RWPE1 (cell line): ENCODE measurements around the gene NTN1.
"Not testable (repeated sequence)": the region's sequence is repeated elsewhere in the genome, so short reads cannot be mapped to it uniquely, and the experiment has no call there.

Experiments
- CTCF ChIA-PET: fragments of 350-600 bp; sonication (Branson Sonifier 250); formaldehyde crosslinking; extraction: SDS; loops from one replicate; lab custom pipeline; 2021; lab: Yijun Ruan, JAX
- POLR2A ChIA-PET: fragments of 400-600 bp; formaldehyde crosslinking; extraction: SDS; loops from one replicate; lab custom pipeline; 2020; ENCODE audit warnings: antibody characterized with exemption; ENCODE audit not compliant: low non-redundant PET; lab: Yijun Ruan, JAX
- DNase-seq: peaks from one replicate; pipeline ENCODE4 v3.0.0; 2012; ENCODE audit warnings: low spot score
- H3K27ac ChIP-seq: fragments of 450-650 bp; 2 replicates; pipeline ENCODE4 v1.5.1; 2017
- CTCF ChIP-seq: fragments of 450-650 bp; conservative IDR thresholded peaks from 2 replicates; pipeline ENCODE4 v1.5.1; 2017; ENCODE audit warnings: low read depth, mild to moderate bottlenecking

NTN1 gene

GRCh38 chr17:9150446-9151090 lies 129.3 kb downstream of the NTN1 start:
- no peak for DNase-seq
- no peak overlapping the region for H3K27ac ChIP-seq
- TF ChIP-seq CTCF: no peak
- ChIA-PET POLR2A (no interaction called here), CTCF (no interaction called here)

- DNase-seq: no peak
- H3K27ac ChIP-seq: no peak overlapping the region
- ChIA-PET CTCF (no interaction called here), POLR2A (no interaction called here)
- no peak for TF ChIP-seq CTCF
These were observed 129.8 kb downstream of the NTN1 start for GRCh38 chr17:9151091-9151490.

- POLR2A ChIA-PET, CTCF ChIA-PET, DNase-seq, H3K27ac ChIP-seq: not testable (repeated sequence)
These were observed 130.4 kb downstream of the NTN1 start for GRCh38 chr17:9151740-9152139.

- ChIA-PET POLR2A (no interaction called here), CTCF (no interaction called here)
- no peak for DNase-seq
- no peak overlapping the region for H3K27ac ChIP-seq
- no peak for TF ChIP-seq CTCF
These were observed 137.5 kb downstream of the NTN1 start for GRCh38 chr17:9158544-9159452.

- H3K27ac ChIP-seq: peak overlapping the region; percentile 59
- TF ChIP-seq CTCF: peak; percentile 55
- POLR2A ChIA-PET: no interaction called here
- CTCF ChIA-PET: interaction anchor here (0.5 to 1.2 kb wide), 13 partner anchors 16 to 476 kb away, joined by 3 to 4 read pairs (median 3); no protein-coding TSS in a partner anchor
- DNase-seq: peak; percentile 62
These were observed 141.1 kb downstream of the NTN1 start for GRCh38 chr17:9162275-9162985.

GRCh38 chr17:9166788-9167187 lies 145.5 kb downstream of the NTN1 start:
- no peak for DNase-seq
- TF ChIP-seq CTCF: no peak
- CTCF ChIA-PET: no interaction called here
- POLR2A ChIA-PET: no interaction called here
- H3K27ac ChIP-seq: no peak overlapping the region
